HL-60 (cell line): Measurements from ENCODE around the gene DCAF17.

ENCODE experiments used
- DNase-seq, 2 experiments: peaks; one replicate each; pipeline ENCODE4 v3.0.0-alpha.2; 2010 to 2020; ENCODE audit warnings: low read depth in 1 of 2, low spot score in 1 of 2
- H3K27ac ChIP-seq: fragments of 250-450 bp; sonication (Bioruptor Pico); replicated peaks from 2 replicates; pipeline ENCODE4 v1.5.1; 2020; ENCODE audit warnings: mild to moderate bottlenecking, moderate library complexity
- H3K27me3 ChIP-seq: fragments of 250-450 bp; sonication (Bioruptor Pico); 2 replicates; pipeline ENCODE4 v1.5.1; 2021; ENCODE audit warnings: mild to moderate bottlenecking, moderate library complexity; ENCODE audit not compliant: insufficient read depth, poor library complexity, severe bottlenecking
- H3K4me3 ChIP-seq: replicated peaks from 2 replicates; pipeline ENCODE4 v1.5.1; 2011; ENCODE audit warnings: mild to moderate bottlenecking, control low read depth, low read length; ENCODE audit not compliant: insufficient read depth
- CTCF ChIP-seq: IDR thresholded peaks from one replicate; pipeline ENCODE4 v1.5.1; 2011; ENCODE audit warnings: low read length, control low read depth, inconsistent platforms; ENCODE audit not compliant: insufficient read depth
- GABPA ChIP-seq: IDR thresholded peaks from 2 replicates; pipeline ENCODE4 v1.6.1; 2012; ENCODE audit warnings: low read depth
- POLR2AphosphoS5 ChIP-seq: IDR thresholded peaks from 2 replicates; pipeline ENCODE4 v1.6.1; 2012; ENCODE audit warnings: low read depth
- REST ChIP-seq: IDR thresholded peaks from 2 replicates; pipeline ENCODE4 v1.6.1; 2012; ENCODE audit warnings: low read depth; ENCODE audit not compliant: insufficient replicate concordance
- SPI1 ChIP-seq: IDR thresholded peaks from 2 replicates; pipeline ENCODE4 v1.6.1; 2012; ENCODE audit warnings: low read depth, mild to moderate bottlenecking, borderline replicate concordance

The DCAF17 gene

GRCh38 chr2:171406044-171406443, 28.0 kb upstream of the DCAF17 start:
- no peak for TF ChIP-seq CTCF
- no peak for TF ChIP-seq SPI1
- TF ChIP-seq GABPA = no peak
- TF ChIP-seq REST = no peak
- TF ChIP-seq POLR2AphosphoS5 = no peak
- Histone ChIP-seq H3K27me3 (no peaks in the 10 kb centered on the region), H3K27ac (no peak overlapping the region), H3K4me3 (no peak overlapping the region)
- no peak for DNase-seq

DNA sequence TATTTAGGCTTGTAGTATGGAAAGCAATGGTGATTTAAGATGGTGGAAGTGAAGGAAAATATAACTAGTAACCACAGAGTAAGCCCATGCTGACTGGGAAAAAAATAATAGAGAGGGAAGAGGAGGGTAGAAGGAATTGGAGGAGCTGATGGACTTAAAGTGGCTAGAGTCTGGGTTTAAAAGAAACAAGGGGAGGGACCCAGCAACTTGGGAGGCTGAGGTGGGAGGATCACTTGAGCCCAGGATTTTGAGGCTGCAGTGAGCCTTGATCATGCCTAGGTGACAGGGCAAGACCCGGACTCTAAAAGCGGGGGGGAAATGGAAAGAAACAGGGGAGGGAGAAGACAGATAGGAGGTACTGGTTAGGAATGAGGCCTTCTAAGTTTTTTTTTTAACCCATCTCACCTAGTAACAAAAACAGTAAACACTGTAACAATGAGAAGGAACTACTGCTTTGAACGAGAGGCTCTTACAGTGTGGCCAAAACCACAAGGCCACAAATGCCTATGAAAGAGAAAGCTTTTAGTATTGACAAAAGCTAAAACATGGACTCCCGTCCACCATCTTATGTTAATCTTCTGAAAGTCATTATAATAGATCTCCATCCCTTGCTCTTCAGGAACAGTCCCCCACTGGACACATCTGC, 26.9 kb upstream of the DCAF17 start:
- Histone ChIP-seq H3K27me3 (no peaks in the 10 kb centered on the region), H3K4me3 (no peak overlapping the region), H3K27ac (peak overlapping the region; percentile 46)
- DNase-seq = peak in 1 of 2 experiments; percentile 20
- no peak for TF ChIP-seq CTCF
- TF ChIP-seq SPI1 = no peak
- TF ChIP-seq GABPA = no peak
- TF ChIP-seq POLR2AphosphoS5 = no peak
- TF ChIP-seq REST = no peak

GRCh38 chr2:171407676-171408044, 26.4 kb upstream of the DCAF17 start:
- TF ChIP-seq REST = no peak
- no peak for TF ChIP-seq CTCF
- H3K27ac ChIP-seq = no peak overlapping the region; the same call in 1 of the 2 replicates
- no peak for DNase-seq
- no peaks in the 10 kb centered on the region for H3K27me3 ChIP-seq
- no peak overlapping the region for H3K4me3 ChIP-seq
